ENCODE results near the gene KIAA1328.

The KIAA1328 gene

DNA sequence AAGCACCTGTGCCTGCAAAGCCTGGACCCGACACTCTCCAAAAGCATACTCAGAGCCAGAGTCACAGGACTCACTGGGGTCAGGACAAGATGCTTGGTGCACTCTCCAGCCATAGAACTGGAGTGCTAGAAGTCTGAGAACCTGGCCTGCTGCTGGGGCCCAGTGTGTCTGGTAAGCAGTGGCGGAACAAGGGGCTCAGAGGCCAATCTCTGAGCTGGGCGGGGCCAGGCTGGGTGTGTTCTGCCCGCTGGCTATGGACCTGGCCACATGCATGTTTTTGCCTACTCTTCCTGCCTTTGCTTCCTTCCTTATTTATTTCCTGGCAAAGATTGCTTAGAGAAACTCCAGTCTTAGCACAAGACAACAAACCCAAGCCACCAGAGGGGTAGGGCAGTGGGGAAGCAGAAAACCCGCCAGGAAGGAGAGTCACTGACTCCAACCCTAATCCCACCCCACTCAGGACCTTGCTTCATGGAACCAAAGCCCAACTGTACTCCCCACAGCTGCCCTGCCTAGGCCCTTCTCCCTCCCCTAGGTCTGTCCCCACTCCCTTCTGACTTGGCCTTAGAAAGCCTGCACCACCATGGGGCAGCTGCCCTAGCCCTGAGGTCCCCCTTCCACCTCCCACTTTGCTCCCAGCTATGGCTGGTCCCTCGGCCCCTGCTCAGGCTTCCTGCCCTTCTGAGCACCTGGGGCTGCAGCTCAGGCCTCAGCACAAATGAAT, 421.1 kb downstream of the KIAA1328 start:
- DNase-seq: no peak

DNA sequence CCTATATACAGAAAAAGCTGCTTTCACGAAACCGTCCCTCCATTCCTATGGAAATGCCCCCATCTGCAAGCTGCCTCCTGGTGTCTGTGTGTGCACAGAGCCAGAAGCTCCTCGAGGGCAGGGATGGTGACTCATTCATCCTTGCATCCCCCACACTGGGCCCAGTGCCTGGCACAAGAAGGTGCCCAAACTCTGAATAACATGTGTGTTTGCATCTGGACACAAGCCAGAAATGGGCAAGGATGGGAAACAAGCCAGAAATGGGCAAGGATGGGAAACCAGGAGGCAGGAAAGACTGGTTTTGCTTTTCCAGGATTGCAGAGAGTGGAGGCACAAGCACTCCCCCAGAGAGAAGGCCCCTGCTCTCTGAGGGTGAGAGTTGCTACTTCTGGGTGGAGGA, 422.8 kb downstream of the KIAA1328 start:
- peak in 3 of 58 donors; percentile 18 to 45 (median 20) for DNase-seq

DNA sequence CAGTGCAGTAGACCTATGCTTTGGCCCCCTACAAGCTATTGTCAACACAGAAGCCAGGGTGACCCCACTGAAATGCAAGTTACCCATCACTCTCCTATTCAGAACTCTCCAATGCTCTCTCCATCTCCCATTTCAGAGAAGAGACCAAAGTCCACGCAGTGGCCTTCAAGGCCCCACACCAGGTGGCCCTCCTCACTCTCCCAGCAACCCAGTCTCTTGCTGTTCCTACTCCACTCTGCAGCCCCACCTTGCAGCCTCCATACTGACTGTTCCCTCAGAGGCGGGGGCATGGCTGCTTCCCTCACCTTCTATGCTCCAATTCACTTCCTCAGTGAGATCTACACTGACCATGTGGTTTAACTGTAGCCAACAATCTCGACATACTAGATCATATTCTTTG, 423.4 kb downstream of the KIAA1328 start:
- no peak for DNase-seq

DNA sequence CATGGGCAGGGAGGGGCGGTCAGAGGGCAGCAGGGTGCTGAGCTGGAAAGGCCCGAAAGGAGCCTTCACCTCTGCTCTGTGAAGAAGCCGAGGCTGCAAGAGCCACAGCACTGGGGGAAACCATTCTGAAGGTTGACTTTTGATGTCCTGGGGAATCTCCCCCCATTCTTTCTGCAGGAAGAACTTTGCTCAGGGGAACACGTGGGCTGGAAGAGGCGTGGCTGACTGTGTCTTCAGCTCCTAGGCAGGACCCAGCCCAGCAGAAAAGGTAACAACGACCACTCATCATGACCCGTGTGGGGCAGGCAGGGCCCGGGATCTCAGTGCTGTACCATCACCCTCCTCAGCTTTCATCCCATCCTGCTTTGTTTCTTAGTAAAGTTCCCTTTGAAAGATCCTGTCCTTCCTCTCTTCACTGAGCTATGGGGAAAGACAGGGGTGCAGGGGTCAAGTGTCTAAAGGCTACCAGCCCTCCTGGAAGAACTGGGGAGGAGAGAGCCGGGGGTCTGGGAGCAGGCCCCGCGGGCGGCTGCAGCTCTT, 424.0 kb downstream of the KIAA1328 start:
- DNase-seq: no peak

DNA sequence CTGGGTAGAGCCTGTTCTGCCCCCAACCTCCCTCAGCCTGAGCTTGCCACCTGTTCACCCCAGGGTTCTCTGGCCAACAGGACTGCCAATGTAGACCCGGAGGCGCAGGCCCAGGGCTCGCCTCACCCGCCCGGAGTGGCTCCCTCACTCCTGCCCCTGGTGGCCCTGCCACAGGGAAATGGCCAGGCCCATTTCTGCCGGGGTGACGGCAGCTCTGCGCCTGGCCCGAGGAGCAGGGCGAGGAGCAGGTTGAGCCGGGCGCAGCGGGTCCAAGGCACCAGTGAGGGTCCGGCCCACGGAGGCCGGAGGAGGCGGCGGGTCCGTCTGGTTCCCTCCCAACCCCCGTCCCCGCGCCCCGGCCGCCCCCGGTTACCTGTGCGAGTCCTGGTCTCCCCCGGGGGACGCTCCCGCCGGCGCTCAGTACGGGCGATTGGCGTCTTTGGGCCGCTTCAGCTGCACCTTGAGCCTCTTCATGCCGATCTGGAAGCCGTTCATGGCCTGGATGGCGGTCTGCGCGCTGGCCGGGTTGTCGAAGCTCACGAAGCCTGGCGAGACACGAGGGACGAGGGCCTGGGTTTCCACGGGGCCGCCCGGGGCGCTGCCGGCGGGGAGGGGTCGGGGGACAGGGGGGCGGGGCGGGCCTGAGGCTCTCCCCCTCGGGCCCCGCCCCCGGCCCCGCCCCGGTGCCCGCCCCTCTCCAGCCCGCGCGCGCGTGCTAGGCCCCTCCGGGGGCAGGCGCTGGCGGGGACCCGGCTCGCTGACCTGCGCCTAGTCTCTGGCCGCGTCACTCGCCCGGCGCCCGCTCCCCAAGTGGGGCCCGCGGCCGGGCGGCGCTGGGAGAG, 424.7 kb downstream of the KIAA1328 start:
- peak in 1 of 58 donors; percentile 19 for DNase-seq

DNA sequence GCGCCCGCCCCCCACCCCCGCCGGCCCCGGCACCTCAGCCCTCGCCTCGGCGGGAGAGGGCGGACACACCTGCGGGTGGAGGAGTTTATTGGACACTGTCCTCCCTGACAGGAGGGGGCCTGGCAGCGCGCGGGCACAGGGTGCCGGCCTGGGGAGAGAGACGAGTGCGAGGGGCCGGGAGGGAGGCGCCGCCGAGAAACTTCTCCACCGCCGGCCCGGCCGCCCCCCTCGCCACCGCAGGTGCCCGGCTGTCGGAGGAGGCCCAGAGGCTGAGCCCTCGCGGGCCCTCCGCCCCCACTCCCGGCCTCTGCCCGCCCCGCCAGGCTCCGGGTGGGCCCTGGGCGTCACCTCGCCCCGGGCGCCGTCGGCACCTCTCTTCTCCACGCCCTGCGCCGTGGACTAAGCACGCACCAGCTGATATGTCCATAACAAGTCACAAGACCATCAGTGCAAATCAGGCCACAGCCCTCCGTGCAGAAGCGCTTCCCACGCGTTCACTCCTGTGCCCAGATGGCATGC, 425.4 kb downstream of the KIAA1328 start:
- DNase-seq: no peak

DNA sequence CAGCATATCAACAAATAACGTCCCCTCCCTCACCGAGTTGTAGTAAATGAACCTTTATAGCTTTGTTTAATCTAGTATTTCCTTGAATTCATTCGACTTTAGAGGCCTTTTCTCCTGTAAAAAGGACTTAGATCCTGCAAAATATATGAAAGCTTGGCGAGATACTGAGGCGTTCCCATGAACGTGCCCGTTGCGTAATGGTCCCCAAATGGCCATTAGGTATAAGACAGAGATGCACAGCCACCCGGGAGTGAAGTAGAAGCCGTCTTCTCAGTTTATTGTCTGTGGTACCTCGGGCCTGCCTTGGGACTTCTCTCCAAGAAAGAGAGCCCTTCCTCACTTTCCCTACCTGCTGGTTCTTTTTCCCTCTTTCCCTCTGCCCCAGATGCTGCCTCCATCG, 426.0 kb downstream of the KIAA1328 start:
- no peak for DNase-seq

DNA sequence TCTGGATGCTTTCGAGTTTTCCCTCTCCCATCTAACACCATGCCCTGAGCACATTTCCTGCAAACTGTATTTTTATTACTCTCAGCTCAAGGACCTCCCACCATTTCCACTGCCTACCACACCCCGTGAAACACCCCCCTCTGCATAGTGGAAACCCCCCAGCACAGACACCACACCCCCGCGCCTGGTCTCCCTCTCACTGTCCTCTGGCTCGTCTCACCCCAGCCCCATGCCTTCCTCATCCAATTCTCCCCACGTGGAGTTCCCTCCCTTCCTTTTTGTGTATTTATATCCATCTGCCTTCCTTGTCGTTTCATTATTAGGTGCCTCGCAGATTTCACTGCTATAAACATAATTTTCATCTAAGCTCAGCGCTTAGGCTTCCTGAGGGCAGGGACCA, 429.2 kb downstream of the KIAA1328 start:
- no peak for DNase-seq

DNA sequence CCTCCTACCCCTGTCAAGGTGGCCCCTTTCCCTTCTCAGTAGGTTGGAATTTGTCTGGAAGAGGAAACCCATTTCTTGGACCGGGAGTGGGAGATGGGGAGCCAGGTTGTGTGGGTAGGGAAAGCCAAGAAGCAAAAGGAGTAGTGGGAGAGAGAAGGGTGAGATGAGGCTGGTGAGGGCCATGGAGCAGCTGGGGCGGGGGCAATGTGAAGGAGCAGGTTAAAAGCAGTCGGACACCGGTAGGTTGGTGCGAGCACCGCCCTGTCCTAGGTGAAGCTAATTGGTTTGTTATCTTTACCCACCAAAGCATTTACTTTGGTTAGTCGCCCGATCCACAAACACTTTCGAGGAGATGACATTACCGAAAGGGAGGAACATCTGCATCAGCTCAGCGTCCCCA, 429.9 kb downstream of the KIAA1328 start:
- no peak for DNase-seq

DNA sequence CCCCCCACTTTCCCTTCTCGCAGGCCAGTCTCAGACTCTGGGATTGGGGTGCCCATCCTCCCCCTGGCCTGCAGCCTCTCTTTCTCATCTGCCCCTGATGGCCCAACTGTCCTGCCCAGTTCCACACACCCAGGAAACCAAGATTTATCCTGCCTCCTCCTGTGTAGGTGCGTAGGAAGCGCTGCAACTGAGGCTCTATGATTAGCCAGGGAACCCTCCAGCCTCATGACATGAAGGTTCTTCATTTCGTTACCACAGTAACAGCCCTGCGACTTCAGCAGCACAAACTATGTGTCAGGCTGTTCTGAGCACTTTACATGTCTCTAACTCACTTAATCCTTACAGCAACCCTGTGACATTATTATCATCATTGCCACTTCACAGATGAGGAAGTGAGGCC, 430.8 kb downstream of the KIAA1328 start:
- peak in 8 of 58 donors; percentile 13 to 49 (median 26) for DNase-seq

DNA sequence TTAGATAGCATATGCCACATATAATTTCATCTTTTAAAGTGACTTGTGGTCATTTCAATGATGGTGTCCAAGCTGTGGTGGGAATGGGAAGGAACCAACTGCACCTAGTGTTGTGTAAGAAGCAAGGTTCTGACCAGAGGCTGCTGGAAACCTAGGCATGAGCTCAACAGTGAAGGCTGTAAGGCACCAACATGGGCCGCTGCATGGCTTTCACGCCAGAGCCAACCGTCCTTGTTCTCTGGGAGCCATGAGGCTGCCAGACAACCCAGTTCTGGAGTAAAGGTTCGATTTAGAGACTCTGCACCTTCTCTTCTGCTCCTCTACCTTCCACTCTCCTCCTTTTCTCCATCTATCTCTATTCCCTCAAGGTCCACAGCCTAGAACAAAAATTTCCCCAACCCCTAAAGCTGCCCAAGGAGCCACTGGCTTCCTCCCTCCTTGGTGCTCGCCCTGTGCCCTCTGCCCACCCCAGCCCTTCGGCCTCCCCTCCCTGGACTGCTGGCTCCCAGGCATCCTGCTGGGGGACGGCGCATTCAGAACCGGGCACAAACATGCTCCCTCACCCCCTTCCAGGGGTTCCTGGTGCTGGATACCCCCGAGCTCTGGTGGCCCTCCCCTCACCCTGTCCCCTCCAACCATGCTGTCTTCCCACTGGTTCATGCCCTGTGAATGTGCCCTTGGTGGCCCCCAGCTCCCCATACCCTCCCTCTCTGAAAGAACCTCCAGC, 431.6 kb downstream of the KIAA1328 start:
- DNase-seq: no peak

DNA sequence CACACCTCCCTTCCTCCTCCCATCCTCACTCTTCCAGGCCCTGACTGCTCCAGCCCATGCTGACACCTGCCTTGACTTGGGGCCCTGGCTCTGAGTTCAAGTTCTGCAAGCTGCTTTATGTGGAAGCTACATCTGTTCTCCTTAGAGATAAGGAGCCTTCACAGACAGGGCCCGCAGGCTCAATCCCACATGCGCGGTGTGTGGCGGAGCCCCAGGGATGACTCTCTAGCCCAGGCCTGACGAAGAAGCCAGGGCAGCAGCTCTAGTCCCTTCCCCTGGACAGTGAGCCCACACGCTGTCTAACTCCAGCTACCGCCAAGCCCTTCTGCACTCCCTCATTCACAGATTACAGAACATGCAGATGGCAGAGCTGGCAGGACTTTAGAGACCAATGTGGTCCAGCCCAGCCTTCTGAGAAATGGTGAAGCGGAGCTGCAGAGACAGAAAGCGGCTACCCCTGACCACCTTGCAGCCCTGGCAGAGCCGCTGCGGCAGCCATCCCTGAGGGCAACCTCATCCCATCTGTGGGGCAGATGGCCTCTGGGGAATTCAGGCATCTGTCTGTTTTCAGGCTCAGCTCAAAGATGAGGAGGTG, 432.4 kb downstream of the KIAA1328 start:
- DNase-seq: peak in 2 of 58 donors; percentile 20 to 27

DNA sequence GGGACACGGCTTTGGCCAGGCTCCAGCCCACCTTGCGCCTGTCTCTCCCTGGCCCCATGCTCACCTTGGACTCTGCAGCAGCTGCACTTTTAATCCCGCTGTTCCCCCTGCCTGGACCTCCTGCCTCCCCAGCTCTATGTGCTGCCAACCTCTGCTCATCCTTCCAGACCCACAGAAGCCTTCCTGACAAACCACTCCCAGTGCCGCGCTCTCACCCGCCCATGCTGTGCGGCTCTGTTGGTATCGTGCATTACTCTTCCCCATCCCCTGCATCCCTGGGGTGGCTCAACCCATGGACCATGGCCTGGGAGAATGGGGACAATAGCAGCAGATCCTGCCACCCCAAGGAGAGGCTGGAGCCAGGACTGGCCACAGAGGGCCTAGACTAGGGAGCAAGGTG, 433.1 kb downstream of the KIAA1328 start:
- DNase-seq: no peak

DNA sequence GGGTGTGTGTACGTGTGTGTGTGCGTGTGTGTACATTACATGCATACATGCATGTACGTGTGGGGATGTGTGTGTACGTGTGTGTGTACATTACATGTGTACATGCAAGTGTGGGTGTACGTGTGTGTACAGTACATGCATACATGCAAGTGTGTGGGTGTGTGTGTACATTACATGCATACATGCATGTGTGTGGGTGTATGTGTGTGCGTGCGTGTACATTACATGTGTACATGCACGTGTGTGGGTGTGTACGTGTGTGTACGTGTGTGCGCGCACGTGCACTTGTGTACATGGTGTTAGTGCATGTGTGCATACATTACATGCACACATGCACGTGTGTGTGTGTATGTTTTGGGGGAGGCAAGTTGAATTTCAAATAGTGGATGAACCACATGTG, 436.0 kb downstream of the KIAA1328 start:
- DNase-seq: no peak

DNA sequence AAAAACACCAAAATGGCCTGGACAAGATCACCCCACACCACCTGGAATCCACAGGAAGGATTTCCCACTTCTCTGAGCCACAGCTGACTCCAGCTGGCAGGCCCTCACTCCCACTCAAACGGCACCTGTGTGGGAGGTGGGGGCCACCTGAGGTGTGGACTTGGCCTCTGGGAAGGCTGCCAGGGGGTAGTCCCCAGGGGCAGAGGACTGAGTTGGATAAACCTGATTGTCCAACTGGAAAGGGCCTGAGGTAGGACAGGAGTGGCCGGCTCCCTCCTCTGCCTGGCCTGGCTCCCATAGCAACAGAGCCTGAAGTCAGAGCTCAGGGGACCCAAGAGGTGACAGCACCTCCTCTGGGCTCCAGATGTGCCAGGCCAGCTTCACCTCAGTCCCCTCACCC, 436.5 kb downstream of the KIAA1328 start:
- no peak for DNase-seq

DNA sequence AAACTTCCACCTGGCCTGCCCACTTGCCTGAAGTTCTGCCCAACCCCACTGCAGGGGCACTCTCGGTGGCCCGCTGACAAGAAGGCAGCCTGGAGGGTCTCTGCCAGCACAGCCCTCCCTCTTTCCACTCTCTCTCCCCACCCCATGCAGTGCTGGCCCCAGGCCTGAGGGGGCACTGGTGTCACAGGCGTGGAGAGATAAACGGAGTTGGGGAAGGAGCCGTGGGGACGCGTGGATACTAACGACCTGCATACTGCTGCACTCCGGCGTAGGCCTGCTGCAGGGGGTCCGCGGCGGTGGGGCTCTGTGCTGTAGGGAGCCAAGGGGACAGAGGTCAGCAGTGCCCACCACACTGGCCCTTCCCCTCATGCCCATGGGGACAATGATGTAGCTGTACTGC, 437.4 kb downstream of the KIAA1328 start:
- DNase-seq: no peak

DNA sequence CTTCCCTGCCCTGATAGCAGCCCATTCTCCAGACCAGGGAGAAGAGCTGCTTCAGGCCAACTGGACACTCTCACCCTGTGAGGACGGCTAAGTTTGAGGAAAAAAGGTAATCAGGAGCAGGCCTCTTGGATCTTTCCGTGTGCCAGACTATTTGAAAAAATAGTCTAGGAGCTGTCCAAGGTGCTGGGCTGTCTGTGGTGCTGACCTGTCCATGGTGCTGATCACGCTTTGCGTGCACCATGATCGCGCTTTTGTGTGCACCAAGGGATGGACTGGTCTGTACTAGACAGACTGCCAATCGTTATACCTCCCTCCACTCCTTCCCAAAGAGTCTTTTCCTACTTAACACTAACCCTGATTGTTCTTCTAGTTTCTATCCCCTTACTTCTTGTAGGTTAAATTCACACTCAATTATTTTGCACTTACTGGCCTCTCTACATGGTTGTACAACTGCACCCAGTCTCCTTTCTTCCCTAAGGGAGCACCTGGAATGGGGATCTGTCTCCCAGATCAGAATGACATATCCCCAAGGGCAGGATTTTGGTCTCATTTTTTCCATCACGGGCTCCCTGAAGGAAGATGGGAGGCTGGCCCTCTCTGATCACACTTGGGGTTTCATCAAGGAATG, 441.2 kb downstream of the KIAA1328 start:
- peak in 7 of 58 donors; percentile 10 to 28 (median 17) for DNase-seq

DNA sequence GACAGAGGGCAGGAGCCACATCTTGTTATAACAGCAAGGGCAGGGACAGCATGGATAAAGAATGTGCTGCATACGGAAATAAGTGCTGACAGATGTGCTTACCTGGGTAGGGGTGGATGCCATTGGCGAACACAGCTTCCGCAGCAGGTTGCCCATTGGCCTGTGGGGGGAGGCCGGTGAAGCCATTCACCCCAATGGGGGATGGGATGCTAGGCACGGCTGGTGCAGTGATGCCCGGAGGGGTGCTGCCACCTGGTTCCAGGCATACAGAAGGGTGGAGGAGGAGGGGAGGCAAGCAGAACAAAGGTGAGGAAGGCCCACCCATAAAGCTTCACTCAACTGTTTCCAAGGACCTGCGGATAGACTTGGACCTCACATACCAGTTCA, 441.7 kb downstream of the KIAA1328 start:
- DNase-seq: no peak

DNA sequence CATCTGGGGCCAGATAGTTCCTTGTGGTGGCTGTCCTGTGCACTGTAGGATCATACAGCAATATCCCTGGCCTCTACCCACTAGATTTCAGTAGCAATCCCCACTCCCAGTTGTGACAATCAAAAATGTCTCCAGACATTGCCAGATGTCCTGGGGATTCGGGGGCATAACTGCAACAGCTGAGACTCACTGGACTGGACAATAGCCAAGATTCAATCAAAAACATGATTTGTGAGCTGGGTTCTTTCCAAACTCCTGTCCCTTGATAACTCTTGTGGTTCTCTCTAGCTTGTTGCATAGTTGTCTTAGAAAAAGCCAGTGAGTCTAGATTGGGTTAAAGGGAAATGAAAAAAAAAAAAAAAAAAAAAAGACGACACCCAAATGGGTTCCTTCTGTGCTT, 443.3 kb downstream of the KIAA1328 start:
- DNase-seq: no peak

DNA sequence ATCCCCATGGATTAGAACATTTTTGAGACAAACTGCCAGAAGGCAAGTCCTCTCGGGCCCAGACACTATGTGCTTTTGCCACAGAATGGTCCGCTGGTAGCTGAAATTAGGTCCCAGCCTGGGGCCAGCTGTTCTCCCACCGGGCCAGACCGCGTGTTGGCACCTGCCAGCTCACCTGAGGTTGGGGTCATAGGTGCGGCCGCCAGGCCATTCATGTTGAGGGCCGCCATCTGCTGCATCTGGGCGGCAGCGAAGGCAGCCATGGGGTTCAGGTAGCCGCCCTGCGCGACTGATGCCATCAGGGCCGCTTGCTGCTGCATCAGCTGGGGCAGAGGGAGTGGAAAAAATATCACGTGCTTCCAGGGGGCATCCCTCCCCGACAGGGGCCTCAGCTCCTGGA, 443.9 kb downstream of the KIAA1328 start:
- DNase-seq: no peak
